ENCODE data around the gene MRPL50.
A peak's percentile ranks its signal among the peaks of the same experiment; 100 is the strongest.

Gene MRPL50

DNA sequence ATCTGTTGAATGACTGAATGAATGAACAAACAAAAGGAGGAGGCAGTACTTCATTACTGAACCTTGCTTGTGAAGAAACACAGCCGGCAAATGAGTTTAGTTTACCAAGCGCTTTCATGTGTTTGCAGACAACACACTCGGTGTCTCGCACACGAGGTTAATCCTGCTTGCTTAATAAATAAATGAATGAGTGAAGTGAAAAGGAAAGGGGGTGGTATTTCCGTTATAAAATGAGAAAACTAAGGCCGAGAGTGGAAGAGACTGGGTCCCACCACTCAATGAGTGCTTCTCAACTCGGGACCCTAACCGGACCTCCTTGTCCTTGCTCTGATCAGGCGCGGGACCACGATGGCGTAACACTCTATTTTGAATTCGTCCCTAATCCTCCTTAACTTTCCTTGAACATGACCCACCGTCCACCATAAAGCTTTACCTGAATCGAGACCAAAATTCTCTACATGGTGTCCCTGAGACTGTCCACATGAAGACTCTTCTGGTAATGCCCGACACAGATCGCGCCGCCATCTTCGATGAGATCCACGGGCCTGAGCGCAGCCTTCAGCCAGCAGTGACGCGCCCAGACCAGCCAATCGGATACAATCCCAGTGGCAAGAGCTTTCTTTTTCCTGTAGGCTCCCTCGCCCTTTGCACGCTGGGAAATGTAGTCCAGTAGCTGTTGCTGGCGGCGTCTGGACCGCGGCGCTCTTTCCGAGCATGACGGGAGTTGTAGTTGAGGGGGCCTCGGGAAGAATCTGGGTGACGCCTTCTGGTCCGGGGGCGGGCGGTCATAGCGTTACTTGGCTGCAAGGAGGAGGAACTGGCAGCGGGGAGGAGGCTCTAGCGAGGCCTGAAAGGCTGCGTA is at the start of gene MRPL50, which contains the start of gene ZNF189:
Gene MRPL50 (minus strand): TSS at position 551 of the 862 bp plus-strand sequence. CDS start 26 bp downstream, at position 525.
Gene ZNF189 (plus strand): TSS at position 784 of the 862 bp plus-strand sequence. CDS start 306 bp downstream, outside the sequence.
- ATAC-seq, result peak; percentile 98
- TF ChIP-seq, protein P1, sequence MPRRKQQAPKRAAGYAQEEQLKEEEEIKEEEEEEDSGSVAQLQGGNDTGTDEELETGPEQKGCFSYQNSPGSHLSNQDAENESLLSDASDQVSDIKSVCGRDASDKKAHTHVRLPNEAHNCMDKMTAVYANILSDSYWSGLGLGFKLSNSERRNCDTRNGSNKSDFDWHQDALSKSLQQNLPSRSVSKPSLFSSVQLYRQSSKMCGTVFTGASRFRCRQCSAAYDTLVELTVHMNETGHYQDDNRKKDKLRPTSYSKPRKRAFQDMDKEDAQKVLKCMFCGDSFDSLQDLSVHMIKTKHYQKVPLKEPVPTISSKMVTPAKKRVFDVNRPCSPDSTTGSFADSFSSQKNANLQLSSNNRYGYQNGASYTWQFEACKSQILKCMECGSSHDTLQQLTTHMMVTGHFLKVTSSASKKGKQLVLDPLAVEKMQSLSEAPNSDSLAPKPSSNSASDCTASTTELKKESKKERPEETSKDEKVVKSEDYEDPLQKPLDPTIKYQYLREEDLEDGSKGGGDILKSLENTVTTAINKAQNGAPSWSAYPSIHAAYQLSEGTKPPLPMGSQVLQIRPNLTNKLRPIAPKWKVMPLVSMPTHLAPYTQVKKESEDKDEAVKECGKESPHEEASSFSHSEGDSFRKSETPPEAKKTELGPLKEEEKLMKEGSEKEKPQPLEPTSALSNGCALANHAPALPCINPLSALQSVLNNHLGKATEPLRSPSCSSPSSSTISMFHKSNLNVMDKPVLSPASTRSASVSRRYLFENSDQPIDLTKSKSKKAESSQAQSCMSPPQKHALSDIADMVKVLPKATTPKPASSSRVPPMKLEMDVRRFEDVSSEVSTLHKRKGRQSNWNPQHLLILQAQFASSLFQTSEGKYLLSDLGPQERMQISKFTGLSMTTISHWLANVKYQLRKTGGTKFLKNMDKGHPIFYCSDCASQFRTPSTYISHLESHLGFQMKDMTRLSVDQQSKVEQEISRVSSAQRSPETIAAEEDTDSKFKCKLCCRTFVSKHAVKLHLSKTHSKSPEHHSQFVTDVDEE (CRISPR knock-in tag; IDR thresholded peaks at IDR 0.05), result no peak

DNA sequence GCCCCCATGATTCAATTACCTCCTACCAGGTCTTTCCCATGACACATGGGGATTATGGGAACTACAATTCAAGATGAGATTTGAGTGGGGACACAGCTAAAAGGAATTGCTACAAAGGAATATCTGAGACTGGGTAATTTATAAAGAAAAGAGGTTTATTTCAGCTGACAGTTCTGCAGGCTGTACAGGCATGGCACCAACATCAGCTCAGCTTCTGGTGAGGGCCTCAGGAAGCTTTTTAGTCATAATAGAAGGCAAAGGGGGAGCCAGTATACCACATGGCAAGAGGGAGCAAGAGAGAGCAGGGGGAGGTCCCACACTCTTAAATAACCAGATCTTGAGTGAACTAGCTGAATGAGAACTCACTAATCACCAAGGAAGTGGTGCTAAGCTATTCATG is 48.3 kb upstream of the MRPL50 start:
- ATAC-seq, result no peak
- TF ChIP-seq PPARA (CRISPR knock-in tag; IDR thresholded peaks at IDR 0.05; ENCODE audit: borderline replicate concordance), result no peak
- TF ChIP-seq ARNTL (CRISPR knock-in tag; IDR thresholded peaks at IDR 0.05; ENCODE audit: borderline replicate concordance, low read depth), result no peak
- no peak for TF ChIP-seq TOX (CRISPR knock-in tag; IDR thresholded peaks at IDR 0.05; ENCODE audit: borderline replicate concordance)
- TF ChIP-seq BACH2 (CRISPR knock-in tag; IDR thresholded peaks at IDR 0.05; ENCODE audit: borderline replicate concordance), result no peak
- TF ChIP-seq OSR1 (CRISPR knock-in tag; IDR thresholded peaks at IDR 0.05), result no peak
- TF ChIP-seq GLIS3 (CRISPR knock-in tag; IDR thresholded peaks at IDR 0.05), result no peak
- TF ChIP-seq CSDC2 (CRISPR knock-in tag; IDR thresholded peaks at IDR 0.05), result no peak
- TF ChIP-seq ZNF8 (CRISPR knock-in tag; IDR thresholded peaks at IDR 0.05), result no peak
- TF ChIP-seq TCF4 (CRISPR knock-in tag; IDR thresholded peaks at IDR 0.05; ENCODE audit: borderline replicate concordance), result no peak
- TF ChIP-seq ISL1 (CRISPR knock-in tag; IDR thresholded peaks at IDR 0.05), result no peak
- TF ChIP-seq, protein P2, sequence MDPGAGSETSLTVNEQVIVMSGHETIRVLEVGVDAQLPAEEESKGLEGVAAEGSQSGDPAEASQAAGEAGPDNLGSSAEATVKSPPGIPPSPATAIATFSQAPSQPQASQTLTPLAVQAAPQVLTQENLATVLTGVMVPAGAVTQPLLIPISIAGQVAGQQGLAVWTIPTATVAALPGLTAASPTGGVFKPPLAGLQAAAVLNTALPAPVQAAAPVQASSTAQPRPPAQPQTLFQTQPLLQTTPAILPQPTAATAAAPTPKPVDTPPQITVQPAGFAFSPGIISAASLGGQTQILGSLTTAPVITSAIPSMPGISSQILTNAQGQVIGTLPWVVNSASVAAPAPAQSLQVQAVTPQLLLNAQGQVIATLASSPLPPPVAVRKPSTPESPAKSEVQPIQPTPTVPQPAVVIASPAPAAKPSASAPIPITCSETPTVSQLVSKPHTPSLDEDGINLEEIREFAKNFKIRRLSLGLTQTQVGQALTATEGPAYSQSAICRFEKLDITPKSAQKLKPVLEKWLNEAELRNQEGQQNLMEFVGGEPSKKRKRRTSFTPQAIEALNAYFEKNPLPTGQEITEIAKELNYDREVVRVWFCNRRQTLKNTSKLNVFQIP (CRISPR knock-in tag; IDR thresholded peaks at IDR 0.05; ENCODE audit: borderline replicate concordance, low read depth), result no peak

DNA sequence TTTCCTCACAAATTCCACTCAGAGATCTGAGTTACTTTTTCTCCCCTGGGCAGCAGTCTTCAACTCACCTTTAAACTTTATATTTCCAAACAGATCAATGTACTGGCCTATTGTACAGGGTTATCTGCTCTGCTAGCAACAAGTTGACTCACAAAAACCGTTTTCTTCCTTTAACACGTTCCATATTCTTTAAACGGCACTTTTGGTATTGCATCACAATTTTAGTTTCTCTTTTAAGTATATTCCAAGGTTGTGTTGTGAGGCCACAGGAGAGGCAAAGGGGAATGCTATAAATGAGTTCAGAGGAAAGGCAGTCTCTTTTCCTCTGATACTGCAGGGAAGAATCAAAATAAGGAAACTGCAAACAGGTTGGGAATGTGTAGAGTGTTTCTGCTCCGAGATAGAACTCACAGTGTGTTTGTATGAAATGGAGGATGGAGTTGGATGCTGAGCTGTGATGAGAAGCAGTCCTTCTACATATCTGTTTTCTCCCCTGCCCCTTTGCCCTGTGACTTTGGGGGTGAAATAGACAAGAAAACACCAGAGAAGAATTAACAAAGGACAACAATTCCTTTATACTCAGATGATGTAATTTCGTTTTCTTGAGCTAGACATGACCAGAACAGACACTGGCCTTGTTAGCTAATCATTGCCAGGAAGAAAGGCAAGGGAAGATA is 47.1 kb upstream of the MRPL50 start:
- TF ChIP-seq ESRRG (CRISPR knock-in tag; IDR thresholded peaks at IDR 0.05), result no peak

DNA sequence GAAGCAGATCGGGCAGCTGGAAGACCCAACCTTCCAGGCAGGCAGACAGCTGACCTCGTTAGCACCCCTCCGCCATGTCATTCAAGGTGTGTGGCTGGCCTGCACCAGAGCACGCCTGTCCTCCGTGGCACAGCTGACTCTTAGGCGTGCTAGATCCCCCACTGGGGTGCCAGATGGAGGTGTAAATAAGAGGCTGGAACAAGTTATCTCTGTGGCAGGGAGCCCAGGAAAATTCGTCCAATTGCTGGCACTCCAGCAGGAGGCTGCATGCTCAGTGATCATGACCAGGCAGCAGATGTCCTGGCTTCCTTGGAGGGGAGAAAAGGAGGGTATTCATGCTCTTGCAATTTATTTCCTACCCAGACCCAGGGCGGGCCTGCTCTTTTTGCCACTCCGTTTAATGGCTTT is 45.0 kb upstream of the MRPL50 start:
- ATAC-seq, result no peak
- TF ChIP-seq PPARA (CRISPR knock-in tag; IDR thresholded peaks at IDR 0.05; ENCODE audit: borderline replicate concordance) (no peak), ZNF8 (CRISPR knock-in tag; IDR thresholded peaks at IDR 0.05) (no peak), GLIS3 (CRISPR knock-in tag; IDR thresholded peaks at IDR 0.05) (no peak), ZFP30 (CRISPR knock-in tag; IDR thresholded peaks at IDR 0.05) (no peak), ARNTL (CRISPR knock-in tag; IDR thresholded peaks at IDR 0.05; ENCODE audit: borderline replicate concordance, low read depth) (no peak), CSDC2 (CRISPR knock-in tag; IDR thresholded peaks at IDR 0.05) (no peak), ISL1 (CRISPR knock-in tag; IDR thresholded peaks at IDR 0.05) (no peak), TOX (CRISPR knock-in tag; IDR thresholded peaks at IDR 0.05; ENCODE audit: borderline replicate concordance) (no peak), ZNF70 (CRISPR knock-in tag; IDR thresholded peaks at IDR 0.05) (no peak), BACH2 (CRISPR knock-in tag; IDR thresholded peaks at IDR 0.05; ENCODE audit: borderline replicate concordance) (no peak), ZFP3 (CRISPR knock-in tag; IDR thresholded peaks at IDR 0.05) (no peak), ZNF565 (CRISPR knock-in tag; conservative IDR thresholded peaks at IDR 0.05; ENCODE audit: low read depth) (no peak)
- TF ChIP-seq, protein P3, sequence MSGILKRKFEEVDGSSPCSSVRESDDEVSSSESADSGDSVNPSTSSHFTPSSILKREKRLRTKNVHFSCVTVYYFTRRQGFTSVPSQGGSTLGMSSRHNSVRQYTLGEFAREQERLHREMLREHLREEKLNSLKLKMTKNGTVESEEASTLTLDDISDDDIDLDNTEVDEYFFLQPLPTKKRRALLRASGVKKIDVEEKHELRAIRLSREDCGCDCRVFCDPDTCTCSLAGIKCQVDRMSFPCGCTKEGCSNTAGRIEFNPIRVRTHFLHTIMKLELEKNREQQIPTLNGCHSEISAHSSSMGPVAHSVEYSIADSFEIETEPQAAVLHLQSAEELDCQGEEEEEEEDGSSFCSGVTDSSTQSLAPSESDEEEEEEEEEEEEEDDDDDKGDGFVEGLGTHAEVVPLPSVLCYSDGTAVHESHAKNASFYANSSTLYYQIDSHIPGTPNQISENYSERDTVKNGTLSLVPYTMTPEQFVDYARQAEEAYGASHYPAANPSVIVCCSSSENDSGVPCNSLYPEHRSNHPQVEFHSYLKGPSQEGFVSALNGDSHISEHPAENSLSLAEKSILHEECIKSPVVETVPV (CRISPR knock-in tag; IDR thresholded peaks at IDR 0.05), result no peak
- TF ChIP-seq, protein P1 (CRISPR knock-in tag; IDR thresholded peaks at IDR 0.05), result no peak
- TF ChIP-seq, protein P2 (CRISPR knock-in tag; IDR thresholded peaks at IDR 0.05; ENCODE audit: borderline replicate concordance, low read depth), result no peak
- TF ChIP-seq, protein P4, sequence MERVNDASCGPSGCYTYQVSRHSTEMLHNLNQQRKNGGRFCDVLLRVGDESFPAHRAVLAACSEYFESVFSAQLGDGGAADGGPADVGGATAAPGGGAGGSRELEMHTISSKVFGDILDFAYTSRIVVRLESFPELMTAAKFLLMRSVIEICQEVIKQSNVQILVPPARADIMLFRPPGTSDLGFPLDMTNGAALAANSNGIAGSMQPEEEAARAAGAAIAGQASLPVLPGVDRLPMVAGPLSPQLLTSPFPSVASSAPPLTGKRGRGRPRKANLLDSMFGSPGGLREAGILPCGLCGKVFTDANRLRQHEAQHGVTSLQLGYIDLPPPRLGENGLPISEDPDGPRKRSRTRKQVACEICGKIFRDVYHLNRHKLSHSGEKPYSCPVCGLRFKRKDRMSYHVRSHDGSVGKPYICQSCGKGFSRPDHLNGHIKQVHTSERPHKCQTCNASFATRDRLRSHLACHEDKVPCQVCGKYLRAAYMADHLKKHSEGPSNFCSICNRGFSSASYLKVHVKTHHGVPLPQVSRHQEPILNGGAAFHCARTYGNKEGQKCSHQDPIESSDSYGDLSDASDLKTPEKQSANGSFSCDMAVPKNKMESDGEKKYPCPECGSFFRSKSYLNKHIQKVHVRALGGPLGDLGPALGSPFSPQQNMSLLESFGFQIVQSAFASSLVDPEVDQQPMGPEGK (CRISPR knock-in tag; IDR thresholded peaks at IDR 0.05; ENCODE audit: borderline replicate concordance), result no peak

More for the DNA sequence above, 47.1 kb upstream of the MRPL50 start:
- ATAC-seq, result no peak

Measured in SK-N-SH treated with all-trans-retinoic acid at 6 μM for 48 hours (cell line).